ENCODE results near the gene ORMDL3.
A peak's percentile ranks its signal among the peaks of the same experiment; 100 is the strongest.

ORMDL3 gene

DNA sequence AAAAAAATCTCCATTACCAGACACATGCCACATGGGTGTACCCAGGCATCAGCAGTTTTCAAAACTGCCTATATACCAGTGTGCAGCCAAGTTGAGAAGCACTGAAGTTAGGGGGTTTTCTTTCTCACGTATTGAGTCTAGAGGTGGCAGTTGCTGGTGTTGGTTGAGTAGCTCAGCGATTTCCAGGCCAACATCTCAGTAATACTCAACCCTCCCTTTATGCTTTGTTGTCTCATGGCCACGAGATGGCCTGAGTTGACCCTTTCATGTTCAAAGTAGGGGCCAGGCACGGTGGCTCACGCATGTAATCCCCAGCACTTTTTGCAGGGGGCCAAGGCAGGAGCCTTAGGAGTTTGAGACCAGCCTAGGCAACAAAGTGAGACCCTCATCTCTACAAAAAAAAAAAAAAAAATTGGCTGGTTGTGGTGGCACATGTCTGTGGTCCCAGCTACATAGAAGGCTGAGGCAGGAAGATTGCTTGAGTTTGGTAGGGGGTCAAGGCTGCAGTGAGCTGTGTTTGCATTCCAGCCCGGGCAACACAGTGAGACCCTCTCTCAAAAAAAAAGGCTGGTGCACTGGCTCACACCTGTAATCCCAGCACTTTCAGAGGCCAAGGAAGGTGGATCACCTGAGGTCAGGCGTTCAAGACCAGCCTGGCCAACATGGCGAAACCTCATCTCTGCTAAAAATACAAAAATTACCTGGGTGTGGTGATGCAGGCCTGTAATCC lies 10.9 kb upstream of the ORMDL3 start:
- H3K4me1 Mint-ChIP-seq, result peaks cover 20% of the 10 kb centered on the region
- H3K27ac Mint-ChIP-seq, result no peak overlapping the region
- ATAC-seq (no peak), DNase-seq (no peak)
- no peaks in the 10 kb centered on the region for H3K9me3 Mint-ChIP-seq
- no peaks in the 10 kb centered on the region for H3K36me3 Mint-ChIP-seq (ENCODE audit: low read depth)
- no peaks in the 10 kb centered on the region for H3K27me3 Mint-ChIP-seq
- H3K4me3 Mint-ChIP-seq, result no peak overlapping the region

DNA sequence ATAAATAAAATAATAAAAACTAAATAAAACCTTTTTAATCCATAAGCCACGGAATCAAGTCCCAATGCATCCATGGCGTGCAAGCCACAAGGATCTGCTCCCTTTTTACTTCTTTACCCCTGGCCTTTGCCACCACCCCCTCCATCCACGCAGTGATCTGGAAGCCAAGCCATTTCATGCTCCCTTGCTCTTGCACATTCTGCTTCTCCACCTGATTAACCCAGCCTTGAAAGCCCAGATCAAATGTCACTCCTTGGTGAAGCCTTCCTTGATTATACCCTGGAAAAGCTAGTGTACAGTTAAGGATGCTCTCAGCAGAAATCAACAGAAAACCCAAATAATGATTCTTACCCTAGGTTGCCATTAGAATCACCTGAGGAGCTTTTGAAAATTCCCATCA lies 10.0 kb upstream of the ORMDL3 start:
- Mint-ChIP-seq H3K9me3 (no peaks in the 10 kb centered on the region), H3K4me1 (peaks cover 21% of the 10 kb centered on the region), H3K36me3 (ENCODE audit: low read depth) (no peaks in the 10 kb centered on the region), H3K27me3 (no peaks in the 10 kb centered on the region), H3K27ac (no peak overlapping the region), H3K4me3 (no peak overlapping the region)
- DNase-seq (no peak), ATAC-seq (no peak)

DNA sequence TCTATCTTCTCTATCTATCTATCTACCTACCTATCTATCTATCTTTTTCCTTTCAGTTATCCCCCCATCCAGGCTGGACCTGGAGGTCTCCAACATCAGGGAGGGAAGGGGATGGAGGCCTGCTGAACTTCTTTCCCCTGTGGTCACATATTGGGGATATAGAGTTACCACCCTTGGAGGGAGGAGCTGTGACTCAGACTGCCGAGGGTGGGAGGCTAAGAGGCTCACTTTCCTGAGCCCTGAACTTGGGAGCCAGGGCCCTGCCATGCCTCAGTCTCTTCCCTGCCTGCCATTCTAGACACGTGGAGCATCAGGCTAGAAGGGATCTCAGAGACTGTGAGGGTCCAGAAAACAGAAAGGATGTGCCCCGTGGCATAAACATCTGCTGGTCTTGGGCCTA lies 8.5 kb upstream of the ORMDL3 start:
- no peak overlapping the region for H3K27ac Mint-ChIP-seq
- peaks cover 18% of the 10 kb centered on the region for H3K4me1 Mint-ChIP-seq
- no peaks in the 10 kb centered on the region for H3K36me3 Mint-ChIP-seq (ENCODE audit: low read depth)
- H3K4me3 Mint-ChIP-seq, result no peak overlapping the region
- H3K9me3 Mint-ChIP-seq, result no peaks in the 10 kb centered on the region
- no peaks in the 10 kb centered on the region for H3K27me3 Mint-ChIP-seq
- ATAC-seq (no peak), DNase-seq (no peak)

DNA sequence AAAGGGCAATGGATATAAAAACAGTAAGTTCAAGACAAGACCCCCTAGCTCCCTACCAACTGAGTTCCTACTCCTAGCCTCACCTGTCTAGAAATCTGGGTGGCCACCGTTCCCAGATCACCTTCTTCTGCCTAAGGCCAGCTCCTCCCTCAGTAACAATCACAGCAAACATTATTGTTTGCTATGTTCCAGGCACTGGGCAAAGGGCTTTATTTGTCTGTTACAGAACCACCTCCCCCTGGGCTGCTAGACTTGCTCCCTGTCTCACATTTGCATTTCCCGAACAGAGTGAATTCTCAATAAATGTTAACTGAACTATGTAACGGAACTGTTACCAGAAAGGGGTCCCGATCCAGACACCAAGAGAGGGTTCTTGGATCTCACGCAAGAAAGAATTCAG lies 6.9 kb upstream of the ORMDL3 start:
- Mint-ChIP-seq H3K36me3 (ENCODE audit: low read depth) (no peaks in the 10 kb centered on the region), H3K9me3 (no peaks in the 10 kb centered on the region), H3K27me3 (no peaks in the 10 kb centered on the region)

DNA sequence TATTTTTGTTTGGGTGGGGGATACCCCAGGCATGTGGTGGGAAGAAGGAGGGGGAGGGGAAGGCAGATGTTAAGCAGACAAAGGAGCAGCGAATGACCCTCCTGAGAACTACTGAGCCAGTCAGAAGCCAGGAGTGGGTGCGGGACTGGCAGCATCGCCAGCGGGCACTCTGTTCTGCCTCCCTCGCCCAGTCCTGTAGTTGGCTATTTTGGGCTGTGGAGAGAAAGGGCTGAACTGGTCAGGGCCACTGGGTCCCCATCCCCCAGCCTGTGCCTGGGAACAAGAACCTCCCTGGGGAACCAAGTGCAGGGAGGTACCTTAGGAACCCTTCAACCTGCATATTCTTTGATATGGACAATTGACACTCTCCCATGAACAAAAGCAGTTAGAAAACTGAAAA lies 6.5 kb upstream of the ORMDL3 start:
- DNase-seq (no peak), ATAC-seq (no peak)
- Mint-ChIP-seq H3K4me3 (no peak overlapping the region), H3K36me3 (ENCODE audit: low read depth) (no peaks in the 10 kb centered on the region), H3K4me1 (peaks cover 11% of the 10 kb centered on the region), H3K9me3 (no peaks in the 10 kb centered on the region), H3K27me3 (no peaks in the 10 kb centered on the region), H3K27ac (no peak overlapping the region)

More for the DNA sequence above, 6.9 kb upstream of the ORMDL3 start:
- ATAC-seq (no peak), DNase-seq (no peak)
- no peak overlapping the region for H3K4me3 Mint-ChIP-seq
- H3K4me1 Mint-ChIP-seq, result peaks cover 11% of the 10 kb centered on the region
- H3K27ac Mint-ChIP-seq, result no peak overlapping the region

DNA sequence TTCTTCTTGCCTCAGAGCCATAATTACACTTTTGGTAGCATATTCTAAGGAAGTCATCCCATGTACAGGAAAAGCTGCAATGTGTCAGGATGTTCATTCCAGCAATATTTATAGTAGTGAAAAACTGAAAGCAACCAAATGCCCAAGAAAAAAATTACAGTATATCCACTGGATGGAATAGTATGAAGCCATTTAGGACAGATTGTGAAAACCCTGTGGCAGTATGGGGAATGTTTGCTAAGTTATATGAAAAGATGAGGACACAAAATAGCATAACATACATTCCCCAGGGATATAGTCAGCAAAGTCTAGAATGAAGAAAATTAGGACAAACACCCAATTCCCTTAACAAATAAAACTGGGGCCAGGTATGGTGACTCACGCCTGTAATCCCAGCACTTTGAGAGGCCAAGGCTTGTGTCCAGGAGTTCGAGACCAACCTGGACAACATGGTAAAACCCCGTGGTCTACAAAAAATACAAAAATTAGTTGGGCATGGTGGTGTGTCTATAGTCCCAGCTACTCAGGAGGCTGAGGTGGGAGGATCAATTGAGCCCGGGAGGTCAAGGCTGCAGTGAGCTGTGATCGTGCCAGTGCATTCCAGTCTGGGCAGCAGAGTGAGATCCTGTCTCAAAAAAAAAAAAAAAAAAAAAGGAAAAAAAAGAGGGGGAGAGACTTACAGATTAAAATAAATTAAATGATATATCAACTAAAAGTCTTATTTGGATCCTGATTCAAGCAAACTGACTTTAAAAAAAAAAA lies 2.4 kb upstream of the ORMDL3 start:
- peak overlapping the region; percentile 65 for H3K4me3 Mint-ChIP-seq
- H3K27me3 Mint-ChIP-seq, result no peaks in the 10 kb centered on the region
- no peaks in the 10 kb centered on the region for H3K36me3 Mint-ChIP-seq (ENCODE audit: low read depth)
- peaks cover 41% of the 10 kb centered on the region for H3K4me1 Mint-ChIP-seq
- H3K27ac Mint-ChIP-seq, result no peak overlapping the region
- no peak for DNase-seq
- no peaks in the 10 kb centered on the region for H3K9me3 Mint-ChIP-seq
- ATAC-seq, result no peak

DNA sequence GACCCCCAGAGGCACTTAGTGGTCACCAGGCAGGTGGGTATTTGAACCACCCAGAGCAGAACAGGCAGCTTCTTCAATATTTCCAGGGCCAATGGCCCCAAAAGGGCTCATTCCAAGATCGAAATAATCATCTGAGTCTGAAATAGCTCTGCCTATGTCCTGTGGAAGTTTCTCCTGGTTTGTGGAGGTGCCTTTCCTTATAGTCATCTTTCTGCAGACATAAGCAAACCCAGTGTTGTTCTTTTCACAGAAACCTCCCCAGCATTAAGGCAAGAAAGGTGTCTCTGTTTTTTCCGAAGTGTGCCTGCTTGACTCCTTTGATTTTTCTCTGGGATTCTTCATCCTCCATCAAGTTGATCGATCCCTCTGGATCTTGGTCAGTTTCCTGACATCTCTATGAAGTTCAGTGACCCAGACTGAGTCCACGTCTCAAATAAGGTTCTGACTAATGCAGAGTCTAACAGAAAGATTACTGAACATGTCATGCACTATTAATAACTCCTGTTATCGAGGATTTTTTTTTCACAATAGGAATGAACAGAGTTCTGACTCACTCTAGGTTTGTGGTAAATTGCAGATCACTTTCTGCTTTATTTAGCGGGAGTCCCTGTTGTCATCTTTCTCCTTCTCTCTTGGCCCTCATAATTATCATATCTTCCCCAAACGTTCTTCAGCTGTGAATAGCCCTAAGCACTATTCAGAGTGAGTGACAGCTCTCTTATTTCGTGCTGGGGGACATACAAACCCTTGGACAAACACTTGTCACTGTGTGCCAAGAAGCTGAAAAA lies 1.7 kb upstream of the ORMDL3 start:
- H3K36me3 Mint-ChIP-seq (ENCODE audit: low read depth), result no peaks in the 10 kb centered on the region
- peak overlapping the region; percentile 71 for H3K27ac Mint-ChIP-seq
- peak overlapping the region; percentile 65 for H3K4me3 Mint-ChIP-seq
- ATAC-seq (peak; percentile 11), DNase-seq (no peak)
- peaks cover 49% of the 10 kb centered on the region for H3K4me1 Mint-ChIP-seq
- no peaks in the 10 kb centered on the region for H3K27me3 Mint-ChIP-seq
- H3K9me3 Mint-ChIP-seq, result no peaks in the 10 kb centered on the region

DNA sequence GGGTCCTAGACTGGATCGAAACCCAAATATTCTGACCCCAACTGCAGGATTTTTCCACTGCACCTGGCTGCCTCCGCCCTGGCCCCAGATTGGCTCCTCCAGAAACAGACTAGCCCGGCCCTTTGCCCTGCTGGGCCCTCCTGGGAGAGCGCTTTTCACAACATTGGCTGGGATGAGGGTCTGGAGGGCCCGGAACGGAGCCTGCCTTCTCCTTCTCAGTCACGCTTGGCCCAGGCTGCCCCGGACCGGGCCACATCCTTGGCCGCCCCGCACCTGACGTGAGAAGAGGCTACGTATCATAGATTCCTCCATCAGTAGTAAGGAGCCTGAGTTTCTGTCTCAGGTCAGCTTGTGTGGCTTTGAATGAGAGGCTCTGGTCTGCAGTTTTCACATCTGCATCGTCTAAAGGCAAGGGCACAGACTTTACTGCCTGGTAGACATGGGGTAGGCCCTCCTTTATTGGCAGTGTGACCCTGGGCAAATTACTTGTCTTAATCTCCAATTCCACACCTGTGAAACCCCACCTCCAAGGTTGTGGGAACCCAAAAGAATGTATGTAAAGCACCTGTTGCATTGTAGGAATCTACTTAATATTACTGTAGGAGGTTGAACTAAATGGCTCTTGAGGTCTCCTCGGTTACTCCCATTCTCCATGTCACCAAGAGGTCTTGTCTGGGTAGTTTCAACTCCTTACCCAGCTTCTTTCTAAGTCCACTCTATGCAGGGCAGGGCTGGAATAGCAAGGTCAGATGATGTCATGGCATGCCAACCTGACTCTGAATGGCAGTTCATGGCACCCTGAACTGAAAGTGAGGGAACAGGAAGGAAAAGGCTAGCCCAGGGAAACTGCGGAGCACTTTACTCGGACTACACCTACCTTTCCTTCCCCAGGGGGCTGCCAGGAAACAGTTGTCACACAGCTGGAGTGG lies 792 bp upstream of the ORMDL3 start:
- Mint-ChIP-seq H3K27me3 (no peaks in the 10 kb centered on the region), H3K36me3 (ENCODE audit: low read depth) (no peaks in the 10 kb centered on the region), H3K4me1 (peaks cover 57% of the 10 kb centered on the region), H3K27ac (peak overlapping the region; percentile 92), H3K4me3 (peak overlapping the region; percentile 93), H3K9me3 (no peaks in the 10 kb centered on the region)
- DNase-seq (no peak), ATAC-seq (no peak)

DNA sequence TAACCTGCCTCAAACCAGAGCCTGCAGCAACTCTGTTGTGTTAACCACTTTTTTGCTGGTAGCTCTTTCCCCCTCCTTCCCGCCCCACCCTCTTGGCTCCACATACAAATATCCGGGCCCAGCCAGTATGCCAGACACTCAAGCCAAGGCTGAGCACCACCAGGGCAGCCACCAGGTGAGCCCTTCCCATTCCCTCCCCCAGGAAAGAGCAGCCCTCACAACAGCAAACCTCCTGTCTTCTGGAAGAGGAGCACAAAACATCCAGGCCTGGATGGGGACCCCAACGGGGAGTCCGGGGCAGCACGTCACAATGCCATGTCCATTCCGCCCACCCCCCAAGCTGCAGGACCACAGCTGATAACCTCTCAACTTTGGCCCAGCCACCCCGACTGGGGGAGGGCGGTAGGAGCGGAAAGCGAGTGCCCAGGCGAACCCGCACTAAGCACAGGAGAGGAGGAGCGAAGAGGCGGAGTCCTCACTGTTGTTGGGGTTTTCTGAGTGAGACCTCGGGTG lies 757 bp downstream of the ORMDL3 start:
- H3K9me3 Mint-ChIP-seq, result no peaks in the 10 kb centered on the region
- no peaks in the 10 kb centered on the region for H3K27me3 Mint-ChIP-seq
- DNase-seq, result peak; percentile 60
- peak overlapping the region; percentile 88 for H3K27ac Mint-ChIP-seq
- H3K36me3 Mint-ChIP-seq (ENCODE audit: low read depth), result peaks cover 4% of the 10 kb centered on the region
- peaks cover 72% of the 10 kb centered on the region for H3K4me1 Mint-ChIP-seq
- peak; percentile 42 for ATAC-seq
- H3K4me3 Mint-ChIP-seq, result peak overlapping the region; percentile 93

DNA sequence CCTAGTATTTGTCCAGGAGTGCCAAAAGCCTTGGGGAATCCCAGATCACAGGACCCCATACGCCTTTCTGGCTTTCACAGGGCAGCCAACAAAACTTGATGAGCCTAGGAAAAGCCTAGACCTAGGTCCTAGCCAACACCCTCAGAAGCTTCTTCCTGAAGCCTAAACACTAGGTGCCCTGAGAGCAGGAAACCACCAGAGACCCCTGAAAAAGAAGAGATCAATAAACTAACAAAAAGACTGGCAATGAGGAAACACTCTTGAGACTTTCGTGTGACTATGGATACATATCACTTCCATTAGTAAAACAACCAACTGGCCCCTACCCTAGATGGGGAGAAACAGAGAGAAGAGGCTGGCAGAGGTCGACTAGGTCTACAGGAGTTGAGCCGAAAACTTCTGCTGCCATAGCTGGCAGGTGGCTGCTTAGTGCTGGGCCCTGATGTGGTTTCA lies 1.2 kb downstream of the ORMDL3 start:
- Mint-ChIP-seq H3K36me3 (ENCODE audit: low read depth) (peaks cover 4% of the 10 kb centered on the region), H3K9me3 (no peaks in the 10 kb centered on the region), H3K27ac (peak overlapping the region; percentile 88), H3K27me3 (no peaks in the 10 kb centered on the region), H3K4me3 (peak overlapping the region; percentile 93), H3K4me1 (peaks cover 77% of the 10 kb centered on the region)
- no peak for DNase-seq
- no peak for ATAC-seq

DNA sequence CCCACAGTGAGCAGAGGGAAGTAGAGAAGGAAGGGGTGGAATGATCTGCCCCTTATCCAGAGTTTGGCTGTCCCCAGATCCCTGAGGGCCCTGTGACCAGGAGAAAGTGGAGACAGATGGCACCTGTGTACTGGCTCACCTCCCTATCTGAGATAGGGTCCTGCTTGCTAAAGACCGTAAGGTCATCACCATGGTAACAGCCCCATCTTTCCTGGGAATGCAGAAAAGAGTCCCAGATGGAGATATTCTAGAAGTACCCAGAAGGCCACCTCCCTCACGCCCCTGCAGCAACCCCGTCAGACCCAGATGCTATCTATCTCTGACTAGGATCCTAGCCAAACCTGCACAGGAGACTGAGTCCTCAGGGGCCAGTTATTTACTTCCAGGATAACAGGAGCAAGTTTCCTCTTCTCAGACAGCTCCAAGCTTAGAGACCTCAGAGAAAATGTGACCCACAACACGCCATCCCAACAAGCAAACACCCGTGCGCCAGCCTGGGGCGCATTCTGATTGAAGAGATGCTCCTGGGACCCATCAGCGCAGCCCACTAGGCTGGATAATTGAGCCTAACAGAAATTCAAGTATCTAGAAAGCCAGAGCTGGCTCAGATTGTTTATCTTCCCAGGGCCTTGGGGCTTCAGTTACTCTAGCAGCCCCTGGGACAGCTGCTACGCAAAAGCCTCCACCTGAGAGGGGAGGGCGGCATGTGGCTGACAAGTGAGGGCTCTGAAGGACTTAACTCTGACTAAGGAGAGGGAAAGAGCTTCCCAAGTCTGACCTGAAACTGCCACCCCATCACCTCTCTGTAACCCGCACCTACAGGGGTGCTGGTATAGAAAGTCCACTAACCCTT lies 1.9 kb downstream of the ORMDL3 start:
- Mint-ChIP-seq H3K36me3 (ENCODE audit: low read depth) (peaks cover 4% of the 10 kb centered on the region), H3K27ac (peak overlapping the region; percentile 88), H3K4me3 (peak overlapping the region; percentile 93)

DNA sequence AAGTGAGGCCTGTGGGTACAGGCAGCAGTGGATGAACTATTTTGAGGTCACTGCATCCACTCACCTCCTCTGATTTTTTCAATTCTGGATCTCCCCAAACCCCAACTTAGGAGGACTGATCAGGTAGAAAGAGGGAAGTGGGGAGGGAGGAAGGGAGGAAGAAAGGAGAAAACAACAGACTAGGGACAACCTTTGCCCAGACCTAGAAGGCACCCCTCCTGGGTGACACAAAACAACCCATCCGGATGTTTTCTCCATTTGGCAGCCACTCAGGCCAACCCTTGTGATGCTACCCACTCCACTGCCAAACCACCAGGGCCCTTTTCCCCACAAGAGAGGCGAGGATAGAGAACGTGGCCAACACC lies 2.7 kb downstream of the ORMDL3 start:
- DNase-seq (no peak), ATAC-seq (no peak)
- H3K36me3 Mint-ChIP-seq (ENCODE audit: low read depth), result peaks cover 8% of the 10 kb centered on the region

More for the DNA sequence above, 1.9 kb downstream of the ORMDL3 start:
- no peak for ATAC-seq
- Mint-ChIP-seq H3K4me1 (peaks cover 83% of the 10 kb centered on the region), H3K27me3 (no peaks in the 10 kb centered on the region), H3K9me3 (no peaks in the 10 kb centered on the region)
- no peak for DNase-seq

More for the DNA sequence above, 2.7 kb downstream of the ORMDL3 start:
- peak overlapping the region; percentile 93 for H3K4me3 Mint-ChIP-seq
- no peaks in the 10 kb centered on the region for H3K27me3 Mint-ChIP-seq
- H3K9me3 Mint-ChIP-seq, result no peaks in the 10 kb centered on the region
- H3K4me1 Mint-ChIP-seq, result peaks cover 89% of the 10 kb centered on the region
- H3K27ac Mint-ChIP-seq, result peak overlapping the region; percentile 88
